Hematopoietic multipotent progenitor cell treated with erythropoietin and hydrocortisone succinate and interleukin-3 and kit ligand, for 15 days (in vitro differentiated cells): ENCODE data around the gene MYT1.

ENCODE experiments used
- DNase-seq: peaks from one replicate; pipeline ENCODE4 v3.0.0-alpha.2; 2015; ENCODE audit warnings: low spot score

MYT1 gene

DNA sequence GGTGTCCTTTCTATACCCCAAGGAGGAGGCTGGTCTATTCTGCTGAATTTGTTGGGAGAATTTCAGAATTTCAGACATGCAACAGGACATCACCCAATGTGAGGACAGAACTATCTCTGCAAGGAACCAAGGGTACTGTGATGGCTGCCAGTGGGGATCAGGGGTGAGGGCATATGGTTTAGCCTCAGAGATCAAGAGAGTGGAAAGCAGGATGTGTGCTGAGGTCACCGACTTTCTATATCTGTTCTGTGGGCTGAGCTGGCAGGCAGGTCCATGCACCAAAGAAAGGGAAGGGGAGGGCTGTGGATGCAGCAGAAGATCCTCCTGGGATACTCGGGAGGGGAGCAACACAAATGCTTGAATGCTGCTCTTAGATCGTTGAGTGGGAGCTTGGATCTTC lies 28.8 kb downstream of the MYT1 start:
- DNase-seq = no peak

DNA sequence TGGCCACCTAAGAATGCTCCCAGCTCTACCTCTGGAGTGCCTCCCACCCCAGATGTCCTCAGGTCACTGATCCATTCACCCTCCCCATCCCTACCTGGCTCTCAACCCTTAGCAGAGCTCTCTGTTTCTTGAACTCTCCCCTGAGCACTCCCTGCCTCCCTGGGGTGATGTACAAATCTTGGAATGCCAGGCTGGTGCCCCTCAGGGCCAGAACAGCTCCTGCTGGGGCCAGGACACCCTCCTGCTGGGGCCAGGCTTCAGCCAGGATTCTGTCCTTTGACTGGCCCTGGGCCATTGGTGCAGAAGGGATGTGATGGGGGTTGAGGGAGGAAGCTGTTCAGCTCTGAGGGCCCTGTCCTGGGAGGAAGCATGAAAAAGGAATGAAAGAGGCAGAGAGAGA lies 30.0 kb downstream of the MYT1 start:
- DNase-seq = no peak

DNA sequence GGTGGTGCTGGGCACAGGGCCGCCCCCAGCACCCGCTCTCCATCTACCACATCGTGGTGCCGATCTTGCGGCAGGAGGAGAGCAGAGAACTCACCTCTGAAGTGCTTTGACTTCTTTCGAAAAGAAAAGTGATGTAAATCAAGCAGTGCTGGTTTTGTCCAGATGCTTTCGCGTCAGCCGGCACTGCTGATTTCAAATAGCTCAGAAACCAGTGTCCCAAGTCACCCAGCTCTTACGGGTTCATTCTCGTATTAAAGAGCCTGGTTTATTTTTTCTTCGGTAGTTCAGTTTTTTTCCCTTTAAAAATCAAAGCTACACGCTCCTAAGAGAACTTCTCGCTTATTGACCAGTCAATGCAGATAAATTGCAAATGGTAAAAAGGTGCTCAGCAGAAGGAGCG lies 32.1 kb downstream of the MYT1 start:
- no peak for DNase-seq

DNA sequence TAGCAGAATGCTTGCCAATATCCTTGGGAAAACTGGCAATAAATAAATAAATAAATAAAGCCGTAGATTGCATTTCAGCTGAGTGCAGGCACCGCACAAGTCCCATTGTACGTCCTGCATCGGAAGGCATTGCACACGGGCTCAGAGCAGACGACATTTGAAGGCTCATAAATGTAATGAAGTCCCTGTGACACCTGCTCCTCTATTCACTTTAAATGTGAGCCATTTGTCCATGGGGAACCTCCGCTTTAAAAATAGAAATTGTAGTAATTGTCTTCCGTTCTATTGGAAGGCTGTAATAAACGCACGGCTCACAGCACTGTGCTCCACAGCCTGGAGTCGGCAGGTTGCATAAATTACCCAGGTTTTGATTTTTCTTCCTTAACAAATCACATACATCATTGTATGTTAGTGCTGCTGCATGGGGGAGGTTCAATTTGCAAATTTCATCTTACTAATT lies 32.6 kb downstream of the MYT1 start:
- no peak for DNase-seq

DNA sequence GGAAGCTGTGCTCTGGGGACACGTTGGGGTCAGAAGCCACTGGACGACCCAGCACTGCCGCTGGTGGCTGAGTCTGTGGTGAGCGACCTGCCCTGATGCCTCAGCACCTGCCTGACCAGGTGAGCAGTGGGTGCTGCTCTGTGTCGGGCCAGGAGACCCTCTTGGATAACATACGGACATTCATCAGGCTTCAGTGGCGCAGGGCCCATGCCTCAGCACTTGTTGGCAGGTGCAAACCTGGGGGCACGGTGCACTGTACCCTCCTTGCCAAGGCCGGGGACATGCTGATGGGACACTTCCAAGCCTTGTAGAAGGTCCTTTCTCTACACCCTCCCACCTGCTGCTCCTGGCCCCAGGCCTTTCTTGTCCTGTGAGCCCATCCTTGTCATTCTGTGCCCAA lies 34.1 kb downstream of the MYT1 start:
- no peak for DNase-seq

DNA sequence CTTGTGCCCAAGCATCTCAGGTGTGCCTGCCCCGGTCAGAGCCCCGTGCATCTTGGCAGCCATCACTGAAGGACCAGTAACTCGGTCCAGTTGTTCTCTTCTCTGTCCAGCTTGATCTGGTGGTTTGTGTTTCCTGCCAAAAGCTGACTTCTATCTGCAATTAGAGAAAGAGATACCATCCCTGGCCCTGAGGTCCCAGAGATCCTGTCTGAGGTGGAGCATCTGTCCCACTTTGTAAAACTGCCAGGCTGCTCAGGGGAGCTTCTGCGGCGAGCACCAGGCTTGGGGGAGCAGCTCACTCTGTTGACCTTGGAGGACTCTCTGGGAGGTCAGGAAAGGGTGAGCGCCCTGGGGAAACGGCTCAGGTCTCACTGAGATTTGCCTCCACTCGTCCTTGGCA lies 35.1 kb downstream of the MYT1 start:
- no peak for DNase-seq

DNA sequence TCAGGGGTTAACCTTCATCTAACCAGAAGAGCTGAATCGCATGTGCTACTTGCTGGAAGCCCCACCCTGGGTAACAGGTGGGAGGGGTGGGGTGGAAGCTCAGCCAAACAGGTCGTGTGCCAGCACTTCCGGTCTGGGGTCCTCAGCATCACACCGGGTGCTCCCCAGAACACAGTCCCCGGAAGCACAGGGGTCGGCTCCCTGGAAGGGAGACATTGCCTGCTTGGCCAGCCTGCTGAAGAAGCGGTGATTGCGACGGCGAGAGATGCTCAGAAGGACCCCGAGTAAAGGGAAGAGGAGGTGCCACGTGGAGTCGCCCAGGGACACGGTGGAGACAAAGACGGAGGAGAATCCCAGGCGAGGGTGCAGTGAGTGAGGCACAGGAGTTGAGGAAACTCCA lies 36.5 kb downstream of the MYT1 start:
- no peak for DNase-seq

DNA sequence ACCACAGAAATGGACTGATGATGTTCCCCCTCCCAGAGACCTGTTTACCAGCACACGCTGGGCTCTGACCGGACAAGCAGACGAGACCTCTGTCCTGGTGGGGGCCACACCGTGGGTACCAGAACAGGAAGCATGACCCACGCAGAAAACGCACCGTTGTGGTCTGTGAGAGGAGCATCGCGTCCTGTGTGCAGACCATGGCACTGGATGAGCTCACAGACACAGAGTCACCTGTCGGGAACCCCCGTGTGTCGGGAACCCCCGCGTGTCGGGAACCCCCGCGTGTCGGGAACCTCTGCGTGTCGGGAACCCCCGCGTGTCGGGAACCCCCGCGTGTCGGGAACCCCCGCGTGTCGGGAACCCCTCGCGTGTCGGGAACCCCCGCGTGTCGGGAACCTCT lies 37.4 kb downstream of the MYT1 start:
- DNase-seq = no peak

DNA sequence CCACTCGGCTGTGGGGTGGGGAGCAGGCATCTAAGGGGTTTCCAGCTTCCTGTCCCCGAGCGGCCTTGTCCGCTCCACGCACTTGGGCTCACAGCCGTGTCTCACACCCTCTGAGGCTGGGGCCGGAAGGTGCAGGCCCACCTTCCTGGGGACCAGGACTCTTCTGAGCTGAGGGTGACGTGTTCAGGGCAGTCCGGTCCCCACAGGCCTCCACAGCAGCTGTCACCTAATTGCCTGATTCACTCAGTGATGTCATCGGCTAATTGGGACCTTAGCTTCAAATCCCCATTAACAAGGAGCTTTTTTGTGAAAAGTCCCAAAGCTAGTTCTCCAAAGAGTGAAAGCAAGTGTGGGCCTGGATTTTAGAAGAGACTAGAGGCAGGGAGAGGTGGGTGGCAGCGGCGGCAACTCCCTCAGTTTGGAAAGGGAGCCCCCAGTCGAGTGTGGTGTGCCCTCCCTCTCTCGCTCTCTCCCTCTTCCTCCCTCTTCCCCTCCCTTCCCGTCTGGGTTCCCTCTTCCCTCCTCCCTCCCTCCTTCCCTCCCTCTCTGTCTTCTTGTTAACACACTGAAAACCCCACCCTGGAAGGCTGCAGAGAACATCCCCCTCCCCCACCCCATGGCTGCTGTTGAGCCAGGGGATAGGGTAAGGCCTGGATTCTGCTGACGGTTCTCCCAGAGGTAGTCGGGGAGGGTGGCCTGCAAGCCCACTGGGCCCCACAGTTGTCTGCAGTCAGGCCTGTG lies 39.0 kb downstream of the MYT1 start:
- no peak for DNase-seq

DNA sequence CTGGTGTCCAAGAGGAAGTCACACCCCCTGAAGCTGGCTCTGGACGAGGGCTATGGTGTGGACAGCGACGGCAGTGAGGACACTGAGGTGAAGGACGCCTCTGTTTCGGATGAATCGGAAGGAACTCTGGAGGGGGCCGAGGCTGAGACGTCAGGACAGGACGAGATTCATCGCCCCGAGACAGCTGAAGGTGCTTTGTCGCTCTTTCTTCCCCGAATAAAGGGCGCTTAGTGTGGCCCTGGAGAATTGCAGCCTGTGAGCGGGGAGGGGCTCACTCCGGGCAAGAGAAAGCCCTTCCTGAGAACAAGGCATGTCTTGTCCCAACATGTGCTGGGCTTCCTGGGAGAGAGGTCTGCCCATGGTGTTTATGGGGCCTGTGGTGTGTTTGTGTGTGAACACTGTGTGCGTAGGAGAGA lies 41.4 kb downstream of the MYT1 start:
- no peak for DNase-seq

DNA sequence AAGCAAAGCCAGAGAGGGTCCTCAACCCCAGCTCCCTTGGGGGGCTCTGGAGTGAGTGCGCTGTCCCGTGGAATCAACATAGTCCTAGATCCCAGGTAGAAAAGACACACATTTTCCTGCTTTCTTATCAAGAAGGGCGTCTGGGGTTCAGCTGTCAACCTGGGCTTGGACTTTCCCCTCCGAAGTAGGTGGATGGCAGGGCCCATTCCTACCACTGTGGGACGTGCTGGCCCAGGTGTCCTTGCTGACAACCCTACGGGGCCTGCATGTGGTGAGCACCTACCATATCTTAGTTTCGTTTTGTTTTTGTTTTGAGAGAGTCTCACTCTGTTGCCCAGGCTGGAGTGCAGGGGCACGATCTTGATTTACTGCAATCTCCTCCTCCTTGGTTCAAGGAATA lies 42.4 kb downstream of the MYT1 start:
- no peak for DNase-seq

DNA sequence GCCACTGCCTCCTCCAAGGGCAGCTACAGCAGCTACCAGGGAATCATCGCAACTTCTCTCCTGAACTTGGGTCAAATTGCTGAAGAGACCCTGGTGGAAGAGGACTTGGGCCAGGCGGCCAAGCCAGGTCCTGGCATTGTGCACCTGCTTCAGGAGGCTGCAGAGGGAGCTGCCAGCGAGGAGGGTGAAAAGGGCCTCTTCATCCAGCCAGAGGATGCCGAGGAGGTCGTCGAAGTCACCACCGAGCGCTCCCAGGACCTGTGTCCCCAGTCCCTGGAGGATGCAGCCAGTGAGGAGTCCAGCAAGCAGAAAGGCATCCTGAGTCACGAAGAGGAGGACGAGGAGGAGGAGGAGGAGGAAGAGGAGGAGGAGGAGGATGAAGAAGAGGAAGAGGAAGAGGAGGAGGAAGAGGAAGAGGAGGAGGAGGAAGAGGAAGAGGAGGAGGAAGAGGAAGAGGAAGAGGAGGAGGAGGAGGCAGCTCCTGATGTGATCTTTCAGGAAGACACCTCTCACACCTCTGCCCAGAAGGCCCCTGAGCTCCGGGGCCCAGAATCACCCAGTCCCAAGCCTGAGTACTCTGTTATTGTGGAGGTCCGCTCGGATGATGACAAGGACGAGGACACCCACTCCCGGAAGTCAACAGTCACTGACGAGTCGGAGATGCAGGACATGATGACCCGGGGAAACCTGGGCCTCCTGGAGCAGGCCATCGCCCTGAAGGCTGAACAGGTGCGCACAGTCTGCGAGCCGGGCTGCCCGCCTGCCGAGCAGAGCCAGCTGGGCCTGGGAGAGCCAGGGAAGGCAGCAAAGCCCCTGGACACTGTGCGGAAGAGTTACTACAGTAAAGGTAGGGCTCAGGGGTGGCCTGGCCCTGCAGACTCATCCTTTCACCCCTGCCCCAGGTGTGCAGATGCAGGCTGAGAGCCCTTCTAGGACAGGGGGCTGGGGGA lies 43.7 kb downstream of the MYT1 start:
- no peak for DNase-seq

DNA sequence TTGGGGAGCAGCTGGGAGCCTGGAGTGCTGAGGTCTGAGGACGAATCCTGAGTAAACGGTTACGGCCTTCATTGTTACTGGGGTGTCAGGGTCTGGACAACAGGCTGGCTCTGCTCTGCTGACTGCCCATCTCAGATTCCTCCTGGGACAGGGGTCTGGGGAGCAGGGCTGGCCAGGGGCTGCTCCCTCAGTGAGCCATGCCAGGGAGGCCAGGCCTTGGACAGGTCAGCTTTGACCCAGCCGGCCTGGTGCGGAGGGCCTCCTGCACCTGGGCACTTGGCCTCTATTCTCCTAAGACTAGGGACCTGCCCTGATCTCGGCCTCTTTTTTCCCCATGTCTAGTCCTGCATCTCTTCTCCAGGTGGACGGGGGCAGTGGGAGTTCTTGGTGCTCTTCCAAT lies 44.9 kb downstream of the MYT1 start:
- no peak for DNase-seq

DNA sequence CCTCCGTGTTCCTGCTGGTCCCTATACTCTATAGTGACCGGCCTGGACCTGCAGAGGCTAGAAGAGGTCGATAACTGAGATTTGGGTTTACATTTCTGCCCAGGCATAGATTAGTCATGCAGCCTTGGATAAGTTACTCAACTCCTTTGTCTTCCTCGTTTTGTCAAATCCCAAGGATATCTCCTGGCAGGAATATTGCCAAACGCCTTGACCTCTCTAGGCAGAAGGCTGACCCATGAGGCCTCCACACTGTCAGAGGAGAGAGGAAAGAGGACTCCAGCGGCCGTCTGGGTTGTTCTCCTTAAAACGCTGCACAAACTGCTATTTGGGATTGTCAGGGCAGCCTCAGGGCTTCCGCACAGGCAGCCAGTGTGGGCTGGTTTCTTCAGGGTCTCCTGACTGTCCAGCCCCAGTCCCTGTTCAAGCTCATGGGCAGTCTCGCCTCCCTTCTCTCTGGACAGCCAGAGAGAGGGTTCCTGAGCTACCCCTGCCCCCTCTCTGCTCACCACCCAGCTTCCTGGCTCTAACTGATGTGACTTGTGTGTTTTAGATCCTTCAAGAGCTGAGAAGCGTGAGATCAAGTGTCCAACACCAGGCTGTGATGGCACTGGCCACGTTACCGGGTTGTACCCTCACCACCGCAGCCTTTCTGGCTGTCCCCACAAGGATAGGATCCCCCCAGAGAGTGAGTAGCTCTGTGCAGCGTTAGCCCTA lies 46.6 kb downstream of the MYT1 start:
- DNase-seq = no peak

DNA sequence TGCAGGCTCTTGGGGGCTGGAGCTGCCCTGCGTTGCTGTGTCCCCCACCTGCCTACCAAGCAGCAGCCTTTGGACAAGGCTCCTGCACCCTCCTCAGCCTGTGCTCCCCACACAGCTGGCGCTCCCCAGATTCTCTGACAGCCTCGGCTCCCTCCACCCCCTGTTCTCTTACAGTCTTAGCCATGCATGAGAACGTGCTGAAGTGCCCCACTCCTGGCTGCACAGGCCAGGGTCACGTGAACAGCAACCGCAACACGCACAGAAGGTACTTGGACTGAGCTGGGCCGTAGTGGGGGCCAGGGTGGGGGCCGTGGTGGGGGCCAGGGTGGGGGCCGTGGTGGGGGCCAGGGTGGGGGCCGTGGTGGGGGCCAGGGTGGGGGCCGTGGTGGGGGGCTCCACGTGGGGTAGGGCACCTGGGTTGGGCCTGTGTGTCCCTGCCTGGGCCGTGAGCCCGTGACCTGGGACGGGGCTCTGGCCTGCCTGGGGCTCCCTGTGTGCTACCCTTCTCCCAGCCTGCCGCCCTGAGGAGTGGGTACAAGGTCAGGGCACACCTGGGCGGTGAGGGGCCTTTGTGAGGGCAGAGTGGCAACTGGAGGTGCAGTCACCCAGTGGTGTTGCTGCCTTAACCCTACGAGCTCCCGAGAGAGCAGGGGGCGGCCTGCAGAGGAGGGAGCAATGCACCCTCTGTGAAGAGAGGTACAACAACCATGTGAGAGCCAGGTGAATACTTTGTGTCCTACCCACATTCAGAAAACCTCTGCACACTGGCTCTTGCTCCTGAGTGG lies 47.8 kb downstream of the MYT1 start:
- no peak for DNase-seq

DNA sequence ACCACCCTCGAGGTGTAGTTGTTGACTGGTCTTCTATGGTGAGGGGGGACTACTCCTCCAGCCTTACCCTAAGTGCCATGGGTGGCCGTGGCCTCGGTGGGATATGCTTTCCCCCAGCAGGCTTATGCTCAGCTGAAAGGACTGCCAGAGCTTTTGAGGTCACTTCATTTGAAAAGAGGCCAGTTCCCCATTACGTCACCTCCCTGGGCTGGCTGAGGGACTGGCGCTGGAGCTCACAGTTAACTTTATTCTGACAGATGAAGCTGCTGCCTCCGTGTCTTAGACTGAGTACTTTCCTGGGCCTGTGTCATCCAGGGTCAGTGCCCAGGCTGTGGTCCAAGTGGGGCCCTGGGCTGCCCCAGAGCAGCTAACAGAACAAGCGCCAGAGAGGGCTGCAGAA lies 48.5 kb downstream of the MYT1 start:
- DNase-seq = no peak

DNA sequence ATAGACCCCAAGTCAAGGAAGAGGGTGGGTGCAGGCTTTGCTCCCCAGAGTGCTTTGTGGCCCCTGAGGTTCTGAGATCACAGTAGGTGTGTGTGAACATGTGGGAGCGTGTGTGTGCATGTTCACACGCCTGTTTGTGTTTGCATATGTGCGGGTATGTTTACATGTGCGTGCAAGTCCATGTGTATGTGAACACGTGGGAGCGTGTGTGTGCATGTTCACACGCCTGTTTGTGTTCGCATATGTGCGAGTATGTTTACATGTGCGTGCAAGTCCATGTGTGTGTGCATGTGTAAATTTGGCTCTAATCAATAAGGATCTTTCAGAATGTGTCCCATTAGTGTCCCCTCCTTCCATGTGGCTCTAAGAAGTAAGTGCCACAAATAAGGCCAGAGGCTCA lies 49.9 kb downstream of the MYT1 start:
- no peak for DNase-seq

DNA sequence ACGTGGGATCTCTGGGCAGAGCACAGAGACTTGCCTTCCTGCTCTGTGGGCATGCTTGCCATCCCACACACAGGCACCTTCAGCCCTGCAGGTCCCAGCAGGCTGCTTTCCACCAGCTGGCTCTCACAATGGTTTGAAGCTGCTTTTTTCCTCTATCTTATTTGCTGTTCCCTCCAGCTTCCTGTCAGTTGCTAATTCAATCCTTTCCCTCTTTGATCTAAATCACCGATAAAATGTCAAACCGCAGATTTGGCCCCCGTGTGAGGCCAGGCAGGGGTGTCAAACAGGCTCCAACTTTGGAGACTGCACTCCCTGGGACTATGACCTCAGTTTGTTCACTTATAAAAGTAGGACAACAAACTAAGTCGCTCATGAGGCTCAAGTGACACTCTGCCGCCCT lies 50.7 kb downstream of the MYT1 start:
- DNase-seq = no peak

DNA sequence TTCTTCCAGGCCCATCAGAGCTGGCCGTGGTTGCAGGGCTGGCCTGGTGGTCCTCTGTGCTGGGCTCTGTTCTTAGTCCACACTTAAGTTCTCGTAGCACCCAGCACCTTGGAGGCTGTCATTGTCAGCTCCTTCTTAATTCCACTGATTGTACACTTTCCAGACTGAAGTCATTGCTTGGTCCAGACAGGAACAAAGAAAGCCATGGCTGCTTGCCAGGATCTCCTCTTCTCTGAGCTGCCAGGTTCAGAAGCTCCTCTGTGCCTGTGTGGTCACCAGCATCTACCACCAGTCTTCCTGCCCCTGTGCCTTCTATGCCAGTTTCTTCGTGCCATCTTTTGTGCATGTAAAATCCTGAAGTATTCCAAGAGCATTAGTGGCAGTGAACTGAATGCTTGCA lies 51.8 kb downstream of the MYT1 start:
- DNase-seq = no peak

DNA sequence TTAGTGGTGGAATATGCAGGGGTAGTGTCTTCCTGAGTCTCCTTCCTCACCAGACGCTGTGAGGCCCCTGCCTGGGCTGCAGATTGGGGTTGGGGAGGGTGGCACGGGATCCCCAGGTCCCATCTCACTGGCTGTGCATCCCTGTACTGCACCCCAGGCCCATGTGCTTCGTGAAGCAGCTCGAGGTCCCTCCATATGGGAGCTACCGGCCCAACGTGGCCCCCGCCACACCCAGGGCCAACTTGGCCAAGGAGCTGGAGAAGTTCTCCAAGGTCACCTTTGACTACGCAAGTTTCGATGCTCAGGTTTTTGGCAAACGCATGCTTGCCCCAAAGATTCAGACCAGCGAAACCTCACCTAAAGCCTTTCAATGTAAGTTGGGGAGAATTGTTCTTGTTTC lies 52.7 kb downstream of the MYT1 start:
- no peak for DNase-seq

DNA sequence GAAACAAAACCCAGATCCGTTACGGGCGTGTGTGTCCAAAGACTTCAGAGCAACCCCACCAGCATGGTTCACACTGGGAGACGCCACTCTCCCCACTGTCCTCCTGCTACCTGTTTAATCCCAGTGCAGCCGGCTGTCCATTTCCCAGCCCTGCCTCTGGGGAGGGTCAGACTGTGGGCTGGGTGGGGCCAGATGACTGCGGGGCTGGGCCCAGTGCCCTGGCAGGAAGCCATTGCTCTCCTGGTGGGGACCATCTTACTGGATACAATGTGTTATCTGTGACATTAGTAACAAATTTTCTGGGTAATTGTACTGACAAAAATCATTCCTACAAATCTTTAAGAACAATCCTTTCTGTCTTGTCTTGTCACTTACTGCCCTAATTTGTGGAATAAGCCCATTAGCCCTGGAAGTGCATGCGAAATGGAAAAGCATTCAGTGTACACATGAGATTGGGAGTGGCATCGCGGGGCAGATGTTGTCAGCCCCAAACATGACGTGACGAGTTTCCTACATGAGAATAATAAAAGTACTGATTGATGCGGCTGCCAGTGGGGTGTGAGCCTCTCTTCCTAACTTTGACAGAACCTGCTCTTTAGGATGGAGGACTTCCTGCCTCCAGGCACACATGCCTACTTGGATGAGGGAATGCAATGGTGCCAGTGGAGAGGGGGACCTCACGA lies 53.4 kb downstream of the MYT1 start:
- DNase-seq = no peak
